K562 (cell line): Measurements from ENCODE around the gene PPP1R12B. TPM values are rescaled to one million over a fixed set of nuclear protein-coding genes. Genes with fewer than 3 reads are reported as not detected.
A peak's percentile ranks its signal among the peaks of the same experiment; 100 is the strongest.

Experiments
- BCL6 ChIP-seq: fragments of 250-450 bp; sonication (Bioruptor Pico); IDR thresholded peaks from 2 replicates; pipeline ENCODE4 v1.4.0; 2020
- E2F1 ChIP-seq: sonication (generic); formaldehyde crosslinking; IDR thresholded peaks from 2 replicates; pipeline ENCODE4 v1.8.1; 2023; ENCODE audit warnings: mild to moderate bottlenecking, missing genetic modification reagents, moderate library complexity
- GABPA ChIP-seq: fragments of 200-800 bp; sonication (Bioruptor generic); conservative IDR thresholded peaks from 2 replicates; pipeline ENCODE4 v1.6.1; 2016; ENCODE audit warnings: low read depth, missing genetic modification characterization, missing compliant biosample characterization
- HCFC1 ChIP-seq: IDR thresholded peaks from 2 replicates; pipeline ENCODE4 v1.6.1; 2012; ENCODE audit warnings: low read depth, low read length, improper control_type of control experiment
- MEF2D ChIP-seq: conservative IDR thresholded peaks from 2 replicates; pipeline ENCODE4 v1.6.1; 2016; ENCODE audit warnings: low read depth, missing genetic modification characterization, missing compliant biosample characterization
- MITF ChIP-seq: IDR thresholded peaks from 2 replicates; pipeline ENCODE4 v1.6.1; 2014; ENCODE audit warnings: antibody characterized with exemption
- POU5F1 ChIP-seq: fragments of 150-350 bp; IDR thresholded peaks from 2 replicates; pipeline ENCODE4 v1.6.1; 2014; ENCODE audit warnings: borderline replicate concordance, low read length, low read depth, mild to moderate bottlenecking; ENCODE audit not compliant: partially characterized antibody
- RERE ChIP-seq: sonication (generic); formaldehyde crosslinking; IDR thresholded peaks from 2 replicates; pipeline ENCODE4 v1.8.0; 2023; ENCODE audit warnings: missing genetic modification reagents, mild to moderate bottlenecking, borderline replicate concordance
- SMARCC2 ChIP-seq: fragments of 450-650 bp; IDR thresholded peaks from 2 replicates; pipeline ENCODE4 v1.6.1; 2017; ENCODE audit warnings: antibody characterized with exemption, moderate library complexity, mild to moderate bottlenecking, low read depth
- TCF3 ChIP-seq: sonication (generic); formaldehyde crosslinking; IDR thresholded peaks from 2 replicates; pipeline ENCODE4 v1.4.0; 2020; ENCODE audit warnings: mild to moderate bottlenecking, missing genetic modification reagents
- YBX1 ChIP-seq: fragments of 450-650 bp; IDR thresholded peaks from 2 replicates; pipeline ENCODE4 v1.7.1; 2016; ENCODE audit warnings: mild to moderate bottlenecking
- ZNF277 ChIP-seq: fragments of 250-450 bp; sonication (Bioruptor Pico); IDR thresholded peaks from 2 replicates; pipeline ENCODE4 v1.8.0; 2022; ENCODE audit warnings: inconsistent platforms, mild to moderate bottlenecking, moderate library complexity, borderline replicate concordance
- ZNF707 ChIP-seq: fragments of 250-450 bp; sonication (Bioruptor Pico); conservative IDR thresholded peaks from 2 replicates; pipeline ENCODE4 v1.8.0; 2022; ENCODE audit warnings: inconsistent platforms, mild to moderate bottlenecking, moderate library complexity
- polyA plus RNA-seq, 8 experiments: library from polyadenylated mRNA; depleted of rRNA in 4 of 8; stranded (reverse) in 5 of 8; unstranded in 3 of 8; fragments of >200 nt; fragmentation: Nextera tagmentation in 2 of 8; fragmentation: Illumina TruSeq in 1 of 8; extraction: Ambion mirVana in 2 of 8; extraction: Trizol in 1 of 8; gene quantifications; 2 replicates each; pipeline versions ENCODE4 v1.2.1 to v1.2.3, GENCODE V29; 2011 to 2014; ENCODE audit warnings: inconsistent platforms in 1 of 8, missing spikeins in 1 of 8
- total RNA-seq, 7 experiments: library from RNA; depleted of rRNA in 6 of 7; stranded (reverse); fragments of >200 nt in 6 of 7; fragmentation: Illumina TruSeq in 2 of 7; extraction: Trizol in 2 of 7; gene quantifications; 2 replicates each; pipeline versions ENCODE4 v1.2.1 to v1.2.3, GENCODE V29; 2011 to 2021; ENCODE audit warnings: low replicate concordance in 1 of 7
- TF ChIP-seq, protein P1 (sequence below): fragments of 250-450 bp; sonication (Bioruptor Pico); IDR thresholded peaks from 2 replicates; pipeline ENCODE4 v1.8.0; 2021; ENCODE audit warnings: mild to moderate bottlenecking, moderate library complexity
- TF ChIP-seq, protein P2 (sequence below): fragments of 450-650 bp; formaldehyde crosslinking; IDR thresholded peaks from 2 replicates; pipeline ENCODE4 v1.4.0; 2020; ENCODE audit warnings: mild to moderate bottlenecking

PPP1R12B gene
- total and polyA plus RNA-seq, 9 of the 15 experiments (the other 6 are each of a cell fraction or from before 2014, with no cell fraction given), result 0.73 to 16.9 (median 13.6) TPM

DNA sequence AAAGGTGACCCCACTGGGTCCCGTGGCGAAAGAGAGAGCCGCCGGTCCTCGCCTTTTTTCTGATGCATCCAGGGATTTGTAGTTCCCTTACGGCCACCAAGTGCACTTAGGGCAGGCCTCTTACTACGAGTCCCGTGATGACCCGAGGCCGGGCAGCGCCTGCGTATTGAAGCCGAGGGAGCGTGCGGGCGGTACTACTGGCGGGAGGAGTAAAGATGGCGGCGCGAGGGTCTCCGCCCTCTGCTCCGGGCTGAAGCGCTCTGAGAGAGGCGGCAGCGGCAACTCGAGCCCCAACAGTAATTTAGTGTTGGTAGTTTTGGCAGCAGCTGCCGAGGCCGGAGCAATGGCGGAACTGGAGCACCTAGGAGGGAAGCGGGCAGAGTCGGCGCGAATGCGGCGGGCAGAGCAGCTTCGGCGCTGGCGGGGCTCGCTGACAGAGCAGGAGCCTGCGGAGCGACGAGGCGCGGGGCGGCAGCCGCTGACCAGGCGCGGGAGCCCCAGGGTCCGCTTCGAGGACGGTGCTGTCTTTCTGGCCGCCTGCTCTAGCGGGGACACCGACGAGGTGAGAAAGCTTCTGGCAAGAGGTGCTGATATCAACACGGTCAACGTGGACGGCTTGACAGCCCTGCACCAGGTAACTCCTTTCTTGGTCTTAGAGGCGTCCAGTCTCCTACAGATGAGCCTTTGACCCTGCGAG, at the start of gene PPP1R12B (continued):
- TF ChIP-seq RERE (CRISPR knock-in tag) (no peak), ZNF277 (CRISPR knock-in tag) (no peak), TCF3 (CRISPR knock-in tag) (peak; percentile 8; the same call in 1 of the 2 replicates), E2F1 (peak; percentile 83), BCL6 (CRISPR knock-in tag) (no peak), GABPA (tag) (peak; percentile 72), POU5F1 (peak; percentile 87), MEF2D (tag) (0 out of 2 replicates have a peak, but pooled peaks have one; percentile 21), MITF (peak; percentile 90), HCFC1 (peak; percentile 99), ZNF707 (CRISPR knock-in tag) (no peak), SMARCC2 (no peak), YBX1 (no peak)
- TF ChIP-seq, protein P1, sequence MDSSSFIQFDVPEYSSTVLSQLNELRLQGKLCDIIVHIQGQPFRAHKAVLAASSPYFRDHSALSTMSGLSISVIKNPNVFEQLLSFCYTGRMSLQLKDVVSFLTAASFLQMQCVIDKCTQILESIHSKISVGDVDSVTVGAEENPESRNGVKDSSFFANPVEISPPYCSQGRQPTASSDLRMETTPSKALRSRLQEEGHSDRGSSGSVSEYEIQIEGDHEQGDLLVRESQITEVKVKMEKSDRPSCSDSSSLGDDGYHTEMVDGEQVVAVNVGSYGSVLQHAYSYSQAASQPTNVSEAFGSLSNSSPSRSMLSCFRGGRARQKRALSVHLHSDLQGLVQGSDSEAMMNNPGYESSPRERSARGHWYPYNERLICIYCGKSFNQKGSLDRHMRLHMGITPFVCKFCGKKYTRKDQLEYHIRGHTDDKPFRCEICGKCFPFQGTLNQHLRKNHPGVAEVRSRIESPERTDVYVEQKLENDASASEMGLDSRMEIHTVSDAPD, result no peak
- TF ChIP-seq, protein P2, sequence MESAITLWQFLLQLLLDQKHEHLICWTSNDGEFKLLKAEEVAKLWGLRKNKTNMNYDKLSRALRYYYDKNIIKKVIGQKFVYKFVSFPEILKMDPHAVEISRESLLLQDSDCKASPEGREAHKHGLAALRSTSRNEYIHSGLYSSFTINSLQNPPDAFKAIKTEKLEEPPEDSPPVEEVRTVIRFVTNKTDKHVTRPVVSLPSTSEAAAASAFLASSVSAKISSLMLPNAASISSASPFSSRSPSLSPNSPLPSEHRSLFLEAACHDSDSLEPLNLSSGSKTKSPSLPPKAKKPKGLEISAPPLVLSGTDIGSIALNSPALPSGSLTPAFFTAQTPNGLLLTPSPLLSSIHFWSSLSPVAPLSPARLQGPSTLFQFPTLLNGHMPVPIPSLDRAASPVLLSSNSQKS (CRISPR knock-in tag), result no peak
